NK-92 (cell line): ENCODE data around the gene HAPLN3.
"Not testable (repeated sequence)": the region's sequence is repeated elsewhere in the genome, so short reads cannot be mapped to it uniquely, and the experiment has no call there.

ENCODE experiments used
- DNase-seq: peaks from one replicate; lab custom pipeline; 2025; ENCODE audit not compliant: unreplicated experiment; lab: John Stamatoyannopoulos, UW

HAPLN3 gene, protein sequence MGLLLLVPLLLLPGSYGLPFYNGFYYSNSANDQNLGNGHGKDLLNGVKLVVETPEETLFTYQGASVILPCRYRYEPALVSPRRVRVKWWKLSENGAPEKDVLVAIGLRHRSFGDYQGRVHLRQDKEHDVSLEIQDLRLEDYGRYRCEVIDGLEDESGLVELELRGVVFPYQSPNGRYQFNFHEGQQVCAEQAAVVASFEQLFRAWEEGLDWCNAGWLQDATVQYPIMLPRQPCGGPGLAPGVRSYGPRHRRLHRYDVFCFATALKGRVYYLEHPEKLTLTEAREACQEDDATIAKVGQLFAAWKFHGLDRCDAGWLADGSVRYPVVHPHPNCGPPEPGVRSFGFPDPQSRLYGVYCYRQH

GRCh38 chr15:88894819-88895767 lies at the start of gene HAPLN3:
Gene HAPLN3 (minus strand): TSS chr15:88895544. CDS start chr15:88887298, 8,246 bp downstream.
- no peak for DNase-seq

DNA sequence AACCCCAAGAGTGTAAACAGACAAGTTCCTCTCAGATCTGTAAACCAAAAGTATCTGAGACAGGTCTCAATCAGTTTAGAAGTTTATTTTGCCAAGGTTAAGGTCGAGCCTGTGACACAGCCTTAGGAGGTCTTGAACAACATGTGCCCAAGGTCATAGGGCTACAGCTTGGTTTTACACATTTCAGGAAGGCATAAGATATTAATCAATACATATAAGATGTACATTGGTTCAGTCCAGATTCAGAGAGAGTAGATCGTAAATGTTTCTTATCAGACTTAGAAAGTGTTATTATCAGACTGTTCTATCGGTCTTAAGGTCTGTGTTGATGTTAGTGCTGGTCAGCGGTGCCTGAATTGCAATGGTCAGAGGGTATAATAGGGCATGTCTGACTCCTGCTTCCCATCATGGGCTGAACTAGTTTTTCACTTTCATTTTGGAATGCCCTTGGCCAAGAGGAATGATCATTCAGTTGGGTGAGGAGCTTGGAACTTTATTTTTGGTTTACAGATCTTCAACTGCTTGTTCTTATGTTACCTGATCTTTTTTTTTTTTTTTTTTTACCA lies 44.8 kb upstream of the HAPLN3 start:
- no peak for DNase-seq

DNA sequence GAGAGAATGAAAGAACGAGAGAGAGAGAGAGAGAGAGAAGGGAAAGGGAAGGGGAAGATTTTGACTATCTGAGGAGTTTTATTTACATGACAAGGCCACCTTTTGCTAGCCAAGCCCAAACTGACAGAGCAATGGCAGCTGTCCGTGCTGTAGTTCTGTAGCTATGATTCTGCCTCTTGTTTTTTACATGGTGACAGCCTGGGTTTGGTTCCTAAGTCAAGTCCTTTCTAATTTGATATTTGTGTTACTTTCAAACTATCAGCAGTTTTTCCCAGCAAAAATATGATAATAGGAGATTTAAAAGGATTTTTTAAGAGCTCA lies 44.1 kb upstream of the HAPLN3 start:
- DNase-seq, result no peak

DNA sequence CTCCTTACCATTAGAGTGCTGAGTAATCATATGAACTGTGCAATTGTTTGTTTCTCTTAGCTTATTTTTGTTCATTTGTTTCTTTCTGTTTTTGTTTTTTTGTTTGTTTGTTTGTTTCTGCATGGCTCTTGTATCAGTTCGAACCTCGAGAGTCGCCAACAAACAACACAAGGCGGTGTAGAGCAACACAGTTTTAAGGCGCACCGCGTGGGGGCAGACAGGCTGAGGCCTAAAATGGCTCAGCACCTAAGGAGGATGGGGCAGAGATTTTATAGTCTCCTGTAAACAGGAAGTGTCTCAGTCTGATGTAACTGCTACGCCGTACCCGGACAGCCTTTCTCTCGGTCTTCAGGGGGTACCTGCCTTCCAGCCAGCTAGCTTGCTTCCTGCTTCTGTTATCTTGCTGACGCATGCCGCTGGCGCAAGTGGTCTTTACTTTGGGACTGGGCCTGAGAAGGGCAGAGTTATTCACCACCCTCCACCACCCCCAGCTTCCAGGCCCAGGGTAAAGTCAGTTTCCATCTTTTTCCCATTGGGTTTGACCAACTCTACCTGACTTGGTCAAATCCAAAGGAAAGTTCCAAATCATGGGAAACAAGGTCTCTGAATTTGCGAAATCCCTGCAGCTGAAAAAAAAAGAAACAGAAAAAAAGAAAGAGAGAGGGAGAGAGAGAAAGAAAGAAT lies 43.6 kb upstream of the HAPLN3 start:
- DNase-seq, result no peak

DNA sequence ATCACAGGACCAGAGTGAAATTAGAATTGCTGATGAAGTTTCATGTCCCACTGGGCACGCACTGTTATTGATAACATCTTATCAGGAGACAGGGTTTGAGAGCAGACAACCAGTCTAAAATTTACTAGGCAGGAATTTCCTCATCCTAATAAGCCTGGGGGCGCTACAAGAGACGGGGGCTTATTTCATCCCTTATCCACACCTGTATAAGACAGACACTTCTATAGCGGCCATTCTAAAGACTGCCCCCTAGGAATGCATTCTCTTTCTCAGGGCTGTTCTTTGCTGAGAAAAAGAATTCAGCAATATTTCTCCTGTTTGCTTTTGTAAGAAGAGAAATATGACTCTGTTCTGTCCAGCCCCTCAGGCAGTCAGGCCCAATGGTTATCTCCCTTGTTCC lies 39.1 kb upstream of the HAPLN3 start:
- not testable (repeated sequence) for DNase-seq

GRCh38 chr15:88932875-88933330 lies 37.6 kb upstream of the HAPLN3 start:
- no peak for DNase-seq

DNA sequence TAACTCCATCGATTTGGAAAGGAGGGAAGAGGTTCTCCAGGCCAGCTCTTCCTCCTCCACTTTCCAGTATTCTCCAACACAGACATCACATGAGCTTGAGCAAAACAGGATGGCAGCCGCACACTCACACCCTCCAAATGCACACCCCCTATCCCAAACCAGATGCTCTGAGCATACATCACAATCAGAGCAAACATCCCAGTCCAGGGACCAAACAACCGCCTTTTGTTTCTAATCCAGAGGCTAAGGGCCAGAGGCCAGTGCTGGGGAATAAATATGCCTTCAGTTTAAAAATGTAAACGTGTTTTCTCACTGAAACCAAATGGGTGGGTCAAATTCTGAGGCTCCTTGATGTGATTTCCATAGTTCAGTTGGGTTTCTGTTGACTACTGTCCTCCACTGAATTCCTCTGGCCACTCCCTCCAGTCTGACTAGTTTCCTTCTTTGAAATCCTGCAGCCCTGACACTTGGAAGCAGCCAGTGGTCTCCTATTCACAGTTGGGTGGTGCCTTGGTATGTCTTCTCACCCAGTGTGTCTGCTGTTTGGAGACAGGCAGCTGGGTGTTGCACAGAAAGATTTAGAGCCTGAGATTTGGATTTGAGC lies 37.0 kb upstream of the HAPLN3 start:
- DNase-seq, result no peak

DNA sequence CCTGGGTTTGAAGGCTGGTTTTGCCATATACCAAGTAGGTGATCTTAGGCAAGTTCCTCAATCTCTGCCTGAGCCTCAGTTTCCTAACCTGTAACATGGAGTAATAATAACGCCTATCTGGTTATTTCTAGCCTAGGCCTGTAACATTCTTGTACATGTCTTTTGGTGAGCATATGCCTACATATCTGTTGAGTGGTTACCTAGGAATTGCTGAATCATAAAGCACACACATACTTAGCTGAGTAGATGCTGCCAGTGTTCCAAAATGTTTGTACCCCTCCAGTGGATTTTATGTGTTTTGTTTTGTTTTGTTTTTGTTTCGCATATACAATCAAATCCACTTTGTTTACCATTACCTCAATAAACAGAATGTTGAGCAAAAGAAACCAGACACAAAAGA lies 35.2 kb upstream of the HAPLN3 start:
- DNase-seq, result no peak

GRCh38 chr15:88929358-88930098 lies 34.2 kb upstream of the HAPLN3 start:
- not testable (repeated sequence) for DNase-seq

GRCh38 chr15:88928192-88928591 lies 32.8 kb upstream of the HAPLN3 start:
- DNase-seq, result not testable (repeated sequence)

- not testable (repeated sequence) for DNase-seq
These were observed 30.3 kb upstream of the HAPLN3 start for GRCh38 chr15:88925648-88926047.

GRCh38 chr15:88920892-88921435 lies 25.6 kb upstream of the HAPLN3 start:
- not testable (repeated sequence) for DNase-seq

DNA sequence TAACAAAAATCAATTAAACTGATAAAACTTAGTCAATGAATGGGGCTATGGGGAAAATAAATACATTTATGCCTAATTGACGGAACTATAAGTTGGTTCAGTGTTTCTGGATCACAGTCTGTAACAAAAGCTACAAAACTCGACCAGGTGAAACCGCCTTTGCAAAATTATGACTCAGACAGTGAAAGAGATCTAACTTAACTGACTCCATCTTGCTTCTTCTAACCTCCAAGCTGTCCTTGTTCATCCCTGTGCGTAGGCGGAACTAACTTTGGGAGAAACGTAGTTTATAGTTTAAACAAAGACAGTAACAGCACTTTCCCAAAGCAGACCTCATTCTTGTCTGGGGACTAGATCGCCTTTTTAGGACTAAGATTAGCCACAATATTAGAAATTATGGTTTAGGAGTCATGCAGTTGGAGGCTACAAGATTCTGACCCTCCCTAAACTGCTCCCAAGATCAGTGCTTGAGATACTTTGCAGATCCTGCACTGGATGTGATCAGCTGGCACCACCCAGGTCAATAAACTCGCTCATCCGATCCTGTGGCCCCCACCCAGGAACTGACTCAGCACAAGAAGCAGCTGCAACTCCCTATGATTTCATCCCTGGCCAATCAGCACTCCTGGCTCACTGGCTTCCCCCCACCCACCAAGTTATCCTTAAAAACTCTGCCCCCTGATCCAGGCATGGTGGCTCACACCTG lies 25.0 kb upstream of the HAPLN3 start:
- no peak for DNase-seq

DNA sequence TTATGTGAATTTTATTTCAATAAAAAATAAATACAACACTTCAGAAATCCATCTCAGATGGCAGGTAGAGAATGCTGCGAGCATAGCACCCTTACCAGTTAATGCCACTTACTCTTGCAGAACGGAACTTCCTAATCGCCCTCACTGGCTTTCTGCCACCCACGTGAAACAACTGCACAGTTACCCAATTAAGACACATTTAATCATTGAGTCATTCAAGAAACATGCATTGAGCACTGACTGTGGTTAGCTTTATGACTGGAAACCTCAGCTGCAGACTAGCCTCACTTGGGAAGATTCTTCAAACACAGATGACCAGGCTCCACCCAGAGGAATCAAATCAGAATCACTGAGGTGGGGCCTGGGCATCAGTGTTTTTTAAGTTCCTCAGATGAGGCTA lies 23.4 kb upstream of the HAPLN3 start:
- DNase-seq, result no peak

DNA sequence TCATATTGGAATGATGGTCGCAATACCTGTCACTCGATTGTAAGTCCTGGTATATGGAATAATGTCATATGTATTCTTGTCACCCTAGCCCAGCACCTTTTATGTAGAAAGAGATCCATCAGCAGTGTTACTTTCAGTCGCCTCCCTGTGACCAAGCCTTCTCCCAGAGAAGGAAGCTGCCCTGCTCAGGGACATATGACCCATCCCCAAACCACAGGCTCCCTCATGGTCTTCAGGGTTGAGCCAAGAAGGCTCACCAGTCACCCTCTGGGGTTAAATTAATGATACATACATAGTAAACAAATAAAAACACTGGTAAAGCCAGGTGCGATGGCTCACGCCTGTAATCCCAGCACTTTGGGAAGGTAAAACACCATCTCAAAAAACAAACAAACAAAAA lies 22.4 kb upstream of the HAPLN3 start:
- DNase-seq, result no peak

GRCh38 chr15:88915354-88915753 lies 20.0 kb upstream of the HAPLN3 start:
- DNase-seq, result no peak

DNA sequence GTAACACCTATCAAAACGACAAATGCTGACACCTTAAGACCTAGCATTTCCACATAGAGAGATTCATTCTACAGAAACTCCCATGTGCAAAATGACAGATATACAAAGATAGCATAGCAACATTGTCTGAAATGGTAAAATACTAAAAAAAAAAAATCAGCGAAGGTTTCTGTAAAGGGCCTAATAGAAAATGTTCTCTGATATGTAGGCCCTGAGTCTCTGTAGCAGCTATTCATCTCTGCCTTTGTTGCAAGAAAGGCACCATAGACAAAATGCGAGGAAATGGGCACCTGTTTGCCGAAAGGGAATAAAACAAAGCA lies 18.5 kb upstream of the HAPLN3 start:
- DNase-seq, result no peak

GRCh38 chr15:88913017-88913849 lies 17.9 kb upstream of the HAPLN3 start, which contains the start of gene MFGE8:
Gene MFGE8 (minus strand): TSS chr15:88913379. CDS start chr15:88913319, 60 bp downstream.
- no peak for DNase-seq
